NCI-H345 treated with DMSO at 0.1 percent for 48 hours (cell line): ENCODE data around the gene CARF.
"Not testable (repeated sequence)": the region's sequence is repeated elsewhere in the genome, so short reads cannot be mapped to it uniquely, and the experiment has no call there.

Experiments
- DNase-seq: peaks from one replicate; lab custom pipeline; 2025; ENCODE audit not compliant: unreplicated experiment; lab: John Stamatoyannopoulos, UW

Gene CARF

GRCh38 chr2:202934456-202934855 is 22.4 kb downstream of the CARF start:
- DNase-seq = no peak

- DNase-seq = no peak
Measured at GRCh38 chr2:202938960-202939359, 26.9 kb downstream of the CARF start.

- no peak for DNase-seq
Measured at GRCh38 chr2:202941771-202942170, 29.7 kb downstream of the CARF start.

- DNase-seq = no peak
Measured at GRCh38 chr2:202944408-202944807, 32.3 kb downstream of the CARF start.

GRCh38 chr2:202944816-202945215 is 32.7 kb downstream of the CARF start:
- no peak for DNase-seq

- DNase-seq = no peak
Measured at GRCh38 chr2:202945497-202945896, 33.4 kb downstream of the CARF start.

GRCh38 chr2:202949333-202949732 is 37.3 kb downstream of the CARF start:
- not testable (repeated sequence) for DNase-seq

- DNase-seq = no peak
Measured at GRCh38 chr2:202950592-202950991, 38.5 kb downstream of the CARF start.

GRCh38 chr2:202960524-202960923 is 48.4 kb downstream of the CARF start:
- no peak for DNase-seq

- DNase-seq = no peak
Measured at GRCh38 chr2:202963712-202964111, 51.6 kb downstream of the CARF start.

GRCh38 chr2:202965810-202966460 is 53.9 kb downstream of the CARF start:
- DNase-seq = no peak

- not testable (repeated sequence) for DNase-seq
Measured at GRCh38 chr2:202969404-202969803, 57.3 kb downstream of the CARF start.

- DNase-seq = no peak
Measured at GRCh38 chr2:202976809-202977208, 64.7 kb downstream of the CARF start.

- no peak for DNase-seq
Measured at GRCh38 chr2:202982779-202983491, 70.9 kb downstream of the CARF start.

GRCh38 chr2:202989749-202990148 is 77.7 kb downstream of the CARF start:
- no peak for DNase-seq

GRCh38 chr2:202990501-202990900 is 78.4 kb downstream of the CARF start:
- no peak for DNase-seq

- not testable (repeated sequence) for DNase-seq
Measured at GRCh38 chr2:202997113-202997512, 85.0 kb downstream of the CARF start.

- no peak for DNase-seq
Measured at GRCh38 chr2:203002054-203002821, 90.2 kb downstream of the CARF start.

GRCh38 chr2:203003716-203004115 is 91.6 kb downstream of the CARF start:
- no peak for DNase-seq

- peak; percentile 95 for DNase-seq
Measured at GRCh38 chr2:203014456-203015199, 102.6 kb downstream of the CARF start, which contains the start of gene NBEAL1. TSS of gene NBEAL1 (plus strand) at chr2:203014875. CDS start at chr2:203016385, 1,510 bp downstream.

- no peak for DNase-seq
Measured at GRCh38 chr2:203016716-203017115, 104.6 kb downstream of the CARF start.
